Measurements from ENCODE around the gene RNASE8.

DNA sequence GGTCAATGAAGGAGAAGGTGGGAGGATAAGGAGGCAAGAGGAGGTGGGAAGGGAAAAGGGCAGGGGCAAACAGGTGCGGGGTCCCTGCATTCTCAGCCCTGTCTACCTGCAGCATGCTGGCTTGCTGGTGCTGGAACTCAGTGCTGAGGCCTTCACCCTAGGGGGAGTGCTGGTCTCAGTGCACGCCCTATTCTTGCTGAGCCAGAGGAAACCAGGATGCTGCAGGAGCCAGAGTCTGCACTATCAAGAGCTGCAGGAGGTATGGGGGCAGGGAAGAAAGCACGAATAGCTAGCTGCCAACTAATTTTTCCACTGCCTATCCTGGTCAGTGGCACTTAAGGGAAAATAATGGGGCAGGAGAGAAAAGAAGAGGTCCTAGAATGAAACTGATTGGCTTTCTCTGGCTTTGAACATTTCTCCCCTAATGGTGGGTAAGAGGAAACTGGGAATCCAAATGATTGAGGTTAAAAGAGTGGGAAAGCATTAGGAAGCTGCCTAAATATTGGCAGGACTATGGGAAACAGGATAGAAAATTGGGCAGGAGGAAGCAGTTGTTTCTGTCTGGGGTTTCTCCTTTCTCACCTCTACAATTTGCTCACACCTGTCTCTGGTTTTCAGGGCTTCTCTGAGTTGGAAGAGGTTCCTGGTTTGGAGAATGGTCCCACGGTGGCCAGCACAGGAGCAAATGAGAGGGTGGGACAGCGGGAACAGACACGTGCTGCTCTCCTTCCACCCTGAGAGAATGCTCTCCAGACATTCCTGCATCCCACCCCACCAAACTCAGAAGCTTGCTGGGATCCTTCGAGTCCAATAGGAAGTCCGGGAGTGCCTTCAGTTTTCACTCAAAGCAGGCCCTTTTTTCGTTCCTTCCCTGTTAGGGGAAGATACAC, 45.1 kb downstream of the RNASE8 start:
- TF ChIP-seq, protein P1, sequence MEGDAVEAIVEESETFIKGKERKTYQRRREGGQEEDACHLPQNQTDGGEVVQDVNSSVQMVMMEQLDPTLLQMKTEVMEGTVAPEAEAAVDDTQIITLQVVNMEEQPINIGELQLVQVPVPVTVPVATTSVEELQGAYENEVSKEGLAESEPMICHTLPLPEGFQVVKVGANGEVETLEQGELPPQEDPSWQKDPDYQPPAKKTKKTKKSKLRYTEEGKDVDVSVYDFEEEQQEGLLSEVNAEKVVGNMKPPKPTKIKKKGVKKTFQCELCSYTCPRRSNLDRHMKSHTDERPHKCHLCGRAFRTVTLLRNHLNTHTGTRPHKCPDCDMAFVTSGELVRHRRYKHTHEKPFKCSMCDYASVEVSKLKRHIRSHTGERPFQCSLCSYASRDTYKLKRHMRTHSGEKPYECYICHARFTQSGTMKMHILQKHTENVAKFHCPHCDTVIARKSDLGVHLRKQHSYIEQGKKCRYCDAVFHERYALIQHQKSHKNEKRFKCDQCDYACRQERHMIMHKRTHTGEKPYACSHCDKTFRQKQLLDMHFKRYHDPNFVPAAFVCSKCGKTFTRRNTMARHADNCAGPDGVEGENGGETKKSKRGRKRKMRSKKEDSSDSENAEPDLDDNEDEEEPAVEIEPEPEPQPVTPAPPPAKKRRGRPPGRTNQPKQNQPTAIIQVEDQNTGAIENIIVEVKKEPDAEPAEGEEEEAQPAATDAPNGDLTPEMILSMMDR (IDR thresholded peaks at IDR 0.05 in 4 of 5, conservative IDR thresholded peaks at IDR 0.05 in 1 of 5): no peak
- TF ChIP-seq POLR2A (IDR thresholded peaks at IDR 0.05): no peak
